Trophoblast cell (in vitro differentiated cells and primary cell): ENCODE measurements around the gene CLIP4.
"Not testable (repeated sequence)": the region's sequence is repeated elsewhere in the genome, so short reads cannot be mapped to it uniquely, and the experiment has no call there.

ENCODE experiments used
- DNase-seq, 2 donors: peaks; one replicate each; pipeline ENCODE4 v3.0.0-alpha.2; 2016
- H2AFZ ChIP-seq: 2 replicates; pipeline ENCODE4 v1.6.1; 2013; ENCODE audit warnings: low read length, moderate library complexity, mild to moderate bottlenecking; ENCODE audit not compliant: insufficient read depth, poor library complexity
- H2AK5ac ChIP-seq: 2 replicates; pipeline ENCODE4 v1.6.1; 2013; ENCODE audit warnings: mild to moderate bottlenecking, low read length
- H2BK120ac ChIP-seq: 2 replicates; pipeline ENCODE4 v1.6.1; 2013; ENCODE audit warnings: low read length, mild to moderate bottlenecking, moderate library complexity; ENCODE audit not compliant: insufficient read depth, poor library complexity
- H2BK12ac ChIP-seq: 2 replicates; pipeline ENCODE4 v1.6.1; 2013; ENCODE audit warnings: mild to moderate bottlenecking, low read length, moderate library complexity
- H2BK5ac ChIP-seq: 2 replicates; pipeline ENCODE4 v1.6.1; 2013; ENCODE audit warnings: low read length, low read depth, moderate library complexity, mild to moderate bottlenecking; ENCODE audit not compliant: poor library complexity
- H3K14ac ChIP-seq: 2 replicates; pipeline ENCODE4 v1.6.1; 2013; ENCODE audit warnings: mild to moderate bottlenecking, low read length
- H3K18ac ChIP-seq: 2 replicates; pipeline ENCODE4 v1.6.1; 2013; ENCODE audit warnings: mild to moderate bottlenecking, low read length
- H3K23ac ChIP-seq: 2 replicates; pipeline ENCODE4 v1.6.1; 2013; ENCODE audit warnings: low read length
- H3K27ac ChIP-seq: 2 replicates; pipeline ENCODE4 v1.5.1; 2013; ENCODE audit warnings: low read depth, mild to moderate bottlenecking, inconsistent platforms, low read length, moderate library complexity
- H3K27me3 ChIP-seq: 2 replicates; pipeline ENCODE4 v1.6.1; 2013; ENCODE audit warnings: inconsistent platforms, mild to moderate bottlenecking, low read length, moderate library complexity; ENCODE audit not compliant: insufficient read depth
- H3K36me3 ChIP-seq, 2 experiments: 1 replicate in 1 of 2; 2 replicates in 1 of 2; pipeline ENCODE4 v1.6.1; 2013; ENCODE audit warnings: low read length in 2 of 2, mild to moderate bottlenecking in 2 of 2, moderate library complexity in 1 of 2; ENCODE audit not compliant: insufficient read depth in 2 of 2, control insufficient read depth in 1 of 2
- H3K4ac ChIP-seq: 2 replicates; pipeline ENCODE4 v1.6.1; 2013; ENCODE audit warnings: low read depth, mild to moderate bottlenecking, low read length, moderate library complexity
- H3K4me1 ChIP-seq, 2 experiments: 1 replicate in 1 of 2; 2 replicates in 1 of 2; pipeline ENCODE4 v1.6.1; 2013; ENCODE audit warnings: low read length in 2 of 2, mild to moderate bottlenecking in 2 of 2, moderate library complexity in 1 of 2; ENCODE audit not compliant: insufficient read depth in 2 of 2, control insufficient read depth in 1 of 2
- H3K4me2 ChIP-seq: 2 replicates; pipeline ENCODE4 v1.6.1; 2013; ENCODE audit warnings: inconsistent platforms, mild to moderate bottlenecking, low read length, moderate library complexity
- H3K4me3 ChIP-seq: 2 replicates; pipeline ENCODE4 v1.5.1; 2013; ENCODE audit warnings: mild to moderate bottlenecking, low read depth, low read length, inconsistent platforms
- H3K79me1 ChIP-seq: one replicate; pipeline ENCODE4 v1.6.1; 2013; ENCODE audit warnings: low read length
- H3K79me2 ChIP-seq: 2 replicates; pipeline ENCODE4 v1.6.1; 2013; ENCODE audit warnings: low read length, mild to moderate bottlenecking; ENCODE audit not compliant: control insufficient read depth, insufficient read depth, poor library complexity
- H3K9ac ChIP-seq: 2 replicates; pipeline ENCODE4 v1.6.1; 2013; ENCODE audit warnings: mild to moderate bottlenecking, low read length
- H3K9me3 ChIP-seq: 2 replicates; pipeline ENCODE4 v1.6.1; 2013; ENCODE audit warnings: low read depth, mild to moderate bottlenecking, control low read depth, inconsistent platforms, low read length; ENCODE audit not compliant: insufficient read depth
- H4K12ac ChIP-seq: 2 replicates; pipeline ENCODE4 v1.6.1; 2013; ENCODE audit warnings: low read depth, mild to moderate bottlenecking, low read length, moderate library complexity
- H4K8ac ChIP-seq: 2 replicates; pipeline ENCODE4 v1.6.1; 2013; ENCODE audit warnings: low read depth, mild to moderate bottlenecking, low read length, moderate library complexity
- H4K91ac ChIP-seq: one replicate; pipeline ENCODE4 v1.6.1; 2013; ENCODE audit warnings: low read depth, mild to moderate bottlenecking, low read length, moderate library complexity
- WGBS: extraction: QIAGEN DNeasy Blood & Tissue Kit; methylation state at CpG from one replicate; pipeline ENCODE4 v1.1.7; 2013; ENCODE audit warnings: missing lambda C conversion rate; ENCODE audit not compliant: insufficient read length, insufficient coverage; ENCODE audit errors: extremely low coverage; 5-methylcytosine and 5-hydroxymethylcytosine counted together

The CLIP4 gene

GRCh38 chr2:29105375-29105774, 9.8 kb upstream of the CLIP4 start:
- H3K9me3 ChIP-seq = no peaks in the 10 kb centered on the region
- H3K4me1 ChIP-seq = no peaks in the 10 kb centered on the region
- no peak overlapping the region for H2BK12ac ChIP-seq
- H4K12ac ChIP-seq = no peak overlapping the region
- no peak overlapping the region for H2BK5ac ChIP-seq
- H3K36me3 ChIP-seq = no peaks in the 10 kb centered on the region
- H3K27ac ChIP-seq = no peak overlapping the region
- no peak overlapping the region for H2BK120ac ChIP-seq
- H3K4me3 ChIP-seq = no peak overlapping the region
- H3K4me2 ChIP-seq = no peak overlapping the region
- no peaks in the 10 kb centered on the region for H3K79me1 ChIP-seq
- no peak overlapping the region for H2AFZ ChIP-seq
- no peak overlapping the region for H4K91ac ChIP-seq
- no peak overlapping the region for H4K8ac ChIP-seq
- H3K79me2 ChIP-seq = no peaks in the 10 kb centered on the region
- WGBS = no CpG with 5 or more reads among the region's 2 CpGs
- H3K9ac ChIP-seq = no peak overlapping the region
- H3K23ac ChIP-seq = no peak overlapping the region
- no peak overlapping the region for H3K18ac ChIP-seq
- no peak overlapping the region for H3K14ac ChIP-seq
- H3K4ac ChIP-seq = no peak overlapping the region
- no peak overlapping the region for H2AK5ac ChIP-seq
- H3K27me3 ChIP-seq = no peaks in the 10 kb centered on the region
- DNase-seq = no peak

- H3K4me1 ChIP-seq = no peaks in the 10 kb centered on the region
- no peak overlapping the region for H3K9ac ChIP-seq
- no peak overlapping the region for H2AK5ac ChIP-seq
- no peak overlapping the region for H2BK5ac ChIP-seq
- H3K18ac ChIP-seq = no peak overlapping the region
- no peak for DNase-seq
- H3K23ac ChIP-seq = no peak overlapping the region
- H3K4ac ChIP-seq = no peak overlapping the region
- H3K79me2 ChIP-seq = no peaks in the 10 kb centered on the region
- H2BK120ac ChIP-seq = no peak overlapping the region
- no peak overlapping the region for H4K91ac ChIP-seq
- no peak overlapping the region for H4K8ac ChIP-seq
- WGBS = no CpG with 5 or more reads among the region's 3 CpGs
- no peak overlapping the region for H2BK12ac ChIP-seq
- no peak overlapping the region for H4K12ac ChIP-seq
- H3K4me3 ChIP-seq = no peak overlapping the region
- H3K4me2 ChIP-seq = no peak overlapping the region
- H3K79me1 ChIP-seq = no peaks in the 10 kb centered on the region
- no peak overlapping the region for H2AFZ ChIP-seq
- no peaks in the 10 kb centered on the region for H3K27me3 ChIP-seq
- no peak overlapping the region for H3K14ac ChIP-seq
- no peaks in the 10 kb centered on the region for H3K9me3 ChIP-seq
- H3K36me3 ChIP-seq = no peaks in the 10 kb centered on the region
- H3K27ac ChIP-seq = no peak overlapping the region
These were observed 9.0 kb upstream of the CLIP4 start for GRCh38 chr2:29106256-29106655.

DNA sequence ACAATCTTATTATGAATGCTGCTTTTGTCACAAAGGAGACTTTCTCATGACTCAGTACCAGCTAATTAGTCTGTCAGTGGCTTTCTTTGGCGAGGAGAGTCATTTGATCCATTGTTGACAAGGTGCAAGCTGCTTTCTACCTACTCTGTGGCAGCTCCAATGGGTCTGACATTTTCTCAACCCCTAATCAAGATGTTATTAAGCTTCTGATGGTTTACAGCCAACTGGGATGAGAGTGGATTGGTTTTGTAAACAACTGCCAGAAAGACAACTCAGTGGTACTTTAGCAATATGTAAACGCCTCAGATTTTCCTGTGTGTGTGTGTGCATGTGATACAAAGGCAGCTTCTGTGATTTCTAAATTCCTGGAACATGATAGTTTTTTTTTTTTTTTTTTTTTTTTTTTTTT, 8.2 kb upstream of the CLIP4 start:
- Histone ChIP-seq H3K27me3 (no peaks in the 10 kb centered on the region), H3K27ac (no peak overlapping the region), H4K8ac (no peak overlapping the region), H2AFZ (no peak overlapping the region), H2BK120ac (no peak overlapping the region), H2AK5ac (no peak overlapping the region), H3K9ac (no peak overlapping the region), H4K12ac (no peak overlapping the region), H3K4me1 (no peaks in the 10 kb centered on the region), H3K18ac (no peak overlapping the region), H2BK12ac (no peak overlapping the region), H4K91ac (no peak overlapping the region), H3K9me3 (no peaks in the 10 kb centered on the region), H3K23ac (no peak overlapping the region), H3K79me2 (no peaks in the 10 kb centered on the region), H2BK5ac (no peak overlapping the region), H3K36me3 (no peaks in the 10 kb centered on the region), H3K4me3 (no peak overlapping the region), H3K4me2 (no peak overlapping the region), H3K14ac (no peak overlapping the region), H3K79me1 (no peaks in the 10 kb centered on the region), H3K4ac (no peak overlapping the region)
- no peak for DNase-seq
- WGBS = no CpG with 5 or more reads among the region's 2 CpGs

DNA sequence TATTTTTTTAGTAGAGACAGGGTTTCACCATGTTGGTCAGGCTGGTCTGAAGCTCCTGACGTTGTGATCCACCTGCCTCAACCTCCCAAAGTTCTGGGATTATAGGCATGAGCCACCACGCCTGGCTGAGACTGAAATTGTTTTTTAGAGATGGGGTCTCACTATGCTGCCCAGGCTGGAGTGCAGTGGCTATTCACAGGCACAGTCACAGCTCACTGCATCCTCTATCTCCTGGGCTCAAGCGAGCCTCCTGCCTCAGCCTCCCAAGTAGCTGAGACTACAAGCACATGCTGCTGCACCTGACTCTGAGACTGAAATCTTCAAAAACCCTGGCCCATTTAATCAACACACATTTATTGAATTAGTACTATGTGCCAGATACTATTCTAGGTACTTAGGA, 7.7 kb upstream of the CLIP4 start:
- not testable (repeated sequence) for H3K4me2 ChIP-seq, H3K27ac ChIP-seq, H4K8ac ChIP-seq, H3K4me1 ChIP-seq, H3K79me2 ChIP-seq, H3K9ac ChIP-seq, H2AFZ ChIP-seq, H3K9me3 ChIP-seq, H4K12ac ChIP-seq, H4K91ac ChIP-seq, H3K23ac ChIP-seq, H2BK5ac ChIP-seq, H2BK12ac ChIP-seq, H3K4ac ChIP-seq, H3K14ac ChIP-seq, H3K18ac ChIP-seq, H2AK5ac ChIP-seq, H2BK120ac ChIP-seq, H3K27me3 ChIP-seq, DNase-seq, H3K4me3 ChIP-seq, H3K79me1 ChIP-seq, H3K36me3 ChIP-seq
- no CpG with 5 or more reads among the region's 3 CpGs for WGBS
